Fibroblast of lung (primary cell): Measurements from ENCODE around the gene ITPKC. TPM values are rescaled to one million over a fixed set of nuclear protein-coding genes. Genes with fewer than 3 reads are reported as not detected.

Experiments
- DNase-seq, 2 donors: peaks; one replicate each; pipeline versions ENCODE4 v3.0.0 to v3.0.0-alpha.2; 2010; ENCODE audit warnings: low read depth in 2 of 2
- H2AFZ ChIP-seq: 2 replicates; pipeline ENCODE4 v1.5.1; 2012; ENCODE audit warnings: low read length, control low read depth, inconsistent platforms
- H3K27ac ChIP-seq: 2 replicates; pipeline ENCODE4 v1.5.1; 2011; ENCODE audit warnings: low read length, control low read depth; ENCODE audit not compliant: insufficient read depth
- H3K27me3 ChIP-seq: 2 replicates; pipeline ENCODE4 v1.5.1; 2011; ENCODE audit warnings: mild to moderate bottlenecking, low read length; ENCODE audit not compliant: control insufficient read depth, insufficient read depth
- H3K36me3 ChIP-seq: 2 replicates; pipeline ENCODE4 v1.5.1; 2011; ENCODE audit warnings: low read length; ENCODE audit not compliant: control insufficient read depth, insufficient read depth
- H3K4me1 ChIP-seq: 2 replicates; pipeline ENCODE4 v1.5.1; 2011; ENCODE audit warnings: low read length; ENCODE audit not compliant: control insufficient read depth, insufficient read depth; ENCODE audit errors: extremely low read depth
- H3K4me2 ChIP-seq: 2 replicates; pipeline ENCODE4 v1.5.1; 2011; ENCODE audit warnings: low read length, control low read depth; ENCODE audit not compliant: insufficient read depth; ENCODE audit errors: extremely low read depth
- H3K4me3 ChIP-seq, 4 experiments: fragments of 200-600 bp in 1 of 4; sonication (generic) in 1 of 4; replicated peaks in 1 of 4; 2 replicates each; pipeline ENCODE4 v1.5.1; 2011 to 2016; ENCODE audit warnings: low read length in 4 of 4, low read depth in 3 of 4, mild to moderate bottlenecking in 3 of 4, control low read depth in 2 of 4, inconsistent platforms in 1 of 4, mixed read lengths in 1 of 4; ENCODE audit not compliant: insufficient read depth in 1 of 4; ENCODE audit errors: control extremely low read depth in 1 of 4
- H3K79me2 ChIP-seq: 2 replicates; pipeline ENCODE4 v1.5.1; 2012; ENCODE audit warnings: mild to moderate bottlenecking, low read length, inconsistent platforms; ENCODE audit not compliant: control insufficient read depth, insufficient read depth
- H3K9ac ChIP-seq: 2 replicates; pipeline ENCODE4 v1.5.1; 2011; ENCODE audit warnings: mild to moderate bottlenecking, low read length, control low read depth; ENCODE audit not compliant: insufficient read depth
- H3K9me3 ChIP-seq: 2 replicates; pipeline ENCODE4 v1.5.1; 2012; ENCODE audit warnings: low read depth, low read length; ENCODE audit not compliant: control insufficient read depth, insufficient read depth
- H4K20me1 ChIP-seq: 2 replicates; pipeline ENCODE4 v1.5.1; 2011; ENCODE audit warnings: low read length; ENCODE audit not compliant: control insufficient read depth, insufficient read depth; ENCODE audit errors: extremely low read depth
- EZH2 ChIP-seq: IDR thresholded peaks from 2 replicates; pipeline ENCODE4 v1.5.1; 2012; ENCODE audit warnings: low read length, control low read depth, mild to moderate bottlenecking; ENCODE audit errors: missing control alignments
- polyA plus RNA-seq, 2 donors: library from polyadenylated mRNA; depleted of rRNA in 1 of 2; stranded (reverse) in 1 of 2; unstranded in 1 of 2; fragments of >200 nt; gene quantifications; 2 replicates each; pipeline ENCODE4 v1.2.1, GENCODE V29; 2011 to 2012; ENCODE audit warnings: missing spikeins in 1 of 2
- total RNA-seq: library from RNA; depleted of rRNA; stranded (reverse); fragments of >200 nt; gene quantifications from 2 replicates; pipeline ENCODE4 v1.2.1, GENCODE V29; 2014
- TF ChIP-seq, protein P1 (sequence below), 2 donors: IDR thresholded peaks in 1 of 2; conservative IDR thresholded peaks in 1 of 2; 1 replicate in 1 of 2; 2 replicates in 1 of 2; pipeline ENCODE4 v1.5.1; 2011 to 2012; ENCODE audit warnings: low read length in 2 of 2, control low read depth in 1 of 2, inconsistent platforms in 1 of 2, low read depth in 1 of 2, mild to moderate bottlenecking in 1 of 2

ITPKC gene
- total and polyA plus RNA-seq, 2 donors (not counting 1 experiment from before 2014, with no cell fraction given) = 6.5 to 23.1 TPM

DNA sequence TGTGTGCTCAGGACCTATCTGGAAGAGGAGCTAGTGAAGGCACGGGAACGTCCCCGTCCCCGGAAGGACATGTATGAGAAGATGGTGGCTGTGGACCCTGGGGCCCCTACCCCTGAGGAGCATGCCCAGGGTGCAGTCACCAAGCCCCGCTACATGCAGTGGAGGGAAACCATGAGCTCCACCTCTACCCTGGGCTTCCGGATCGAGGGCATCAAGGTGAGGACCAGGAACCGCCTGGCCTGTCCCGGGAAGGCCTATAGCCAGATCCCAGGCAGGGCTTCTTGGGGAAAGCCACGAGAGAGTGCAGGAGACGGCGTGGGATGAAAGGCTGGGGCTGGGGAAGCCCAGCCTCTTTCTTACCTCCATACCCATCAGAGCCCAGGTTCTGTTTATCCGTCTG is 16.2 kb downstream of the ITPKC start:
- Histone ChIP-seq H3K27me3 (no peaks in the 10 kb centered on the region), H3K9me3 (no peaks in the 10 kb centered on the region), H3K4me3 (no peak overlapping the region), H3K4me1 (no peaks in the 10 kb centered on the region), H3K36me3 (peaks cover 16% of the 10 kb centered on the region), H3K4me2 (no peak overlapping the region), H3K9ac (no peak overlapping the region), H3K27ac (no peak overlapping the region), H4K20me1 (no peaks in the 10 kb centered on the region), H2AFZ (no peak overlapping the region), H3K79me2 (no peaks in the 10 kb centered on the region)
- no peak for DNase-seq
- TF ChIP-seq EZH2 = no peak
- TF ChIP-seq, protein P1, sequence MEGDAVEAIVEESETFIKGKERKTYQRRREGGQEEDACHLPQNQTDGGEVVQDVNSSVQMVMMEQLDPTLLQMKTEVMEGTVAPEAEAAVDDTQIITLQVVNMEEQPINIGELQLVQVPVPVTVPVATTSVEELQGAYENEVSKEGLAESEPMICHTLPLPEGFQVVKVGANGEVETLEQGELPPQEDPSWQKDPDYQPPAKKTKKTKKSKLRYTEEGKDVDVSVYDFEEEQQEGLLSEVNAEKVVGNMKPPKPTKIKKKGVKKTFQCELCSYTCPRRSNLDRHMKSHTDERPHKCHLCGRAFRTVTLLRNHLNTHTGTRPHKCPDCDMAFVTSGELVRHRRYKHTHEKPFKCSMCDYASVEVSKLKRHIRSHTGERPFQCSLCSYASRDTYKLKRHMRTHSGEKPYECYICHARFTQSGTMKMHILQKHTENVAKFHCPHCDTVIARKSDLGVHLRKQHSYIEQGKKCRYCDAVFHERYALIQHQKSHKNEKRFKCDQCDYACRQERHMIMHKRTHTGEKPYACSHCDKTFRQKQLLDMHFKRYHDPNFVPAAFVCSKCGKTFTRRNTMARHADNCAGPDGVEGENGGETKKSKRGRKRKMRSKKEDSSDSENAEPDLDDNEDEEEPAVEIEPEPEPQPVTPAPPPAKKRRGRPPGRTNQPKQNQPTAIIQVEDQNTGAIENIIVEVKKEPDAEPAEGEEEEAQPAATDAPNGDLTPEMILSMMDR (conservative IDR thresholded peaks at IDR 0.05 in 1 of 2, IDR thresholded peaks at IDR 0.05 in 1 of 2; ENCODE audit: low read depth in 1 of 2, low read length in 2 of 2) = no peak

DNA sequence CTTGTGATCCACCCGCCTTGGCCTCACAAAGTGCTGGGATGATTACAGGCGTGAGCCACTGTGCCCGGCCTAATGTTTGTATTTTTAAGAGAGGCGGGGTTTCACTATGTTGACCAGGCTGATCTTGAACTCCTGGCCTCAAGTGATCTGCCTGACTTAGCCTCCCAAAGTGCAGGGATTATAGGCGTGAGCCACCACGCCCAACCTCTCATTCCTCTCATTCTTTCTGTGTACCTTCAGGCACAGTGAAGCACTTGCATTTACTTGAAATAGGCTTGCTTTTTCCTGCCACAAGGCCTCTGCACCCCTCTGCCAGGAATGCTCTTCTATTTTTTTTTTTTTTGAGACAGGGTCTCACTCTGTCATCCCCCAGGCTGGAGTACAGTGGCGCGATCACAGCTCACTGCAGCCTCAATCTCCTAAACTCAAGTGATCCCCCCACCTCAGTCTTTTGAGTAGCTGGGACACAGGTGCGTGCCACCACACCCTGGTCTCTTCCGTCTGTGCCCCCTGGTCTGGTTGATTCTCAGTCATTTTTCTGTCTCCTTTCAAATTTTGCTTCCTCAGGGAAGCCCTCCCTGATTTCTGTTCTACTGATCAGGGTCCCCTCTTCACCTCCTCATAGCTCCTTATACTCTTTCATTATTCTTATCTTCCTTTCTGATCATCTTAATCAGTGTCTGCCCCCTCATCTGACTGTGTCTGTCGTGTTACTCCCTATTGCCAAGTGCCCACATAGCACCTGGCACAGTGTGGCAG is 18.3 kb downstream of the ITPKC start:
- Histone ChIP-seq H3K4me1 (no peaks in the 10 kb centered on the region), H3K36me3 (peaks cover 22% of the 10 kb centered on the region), H4K20me1 (no peaks in the 10 kb centered on the region), H3K9me3 (no peaks in the 10 kb centered on the region), H3K4me3 (no peak overlapping the region), H3K9ac (no peak overlapping the region), H3K4me2 (no peak overlapping the region), H3K79me2 (no peaks in the 10 kb centered on the region), H2AFZ (no peak overlapping the region), H3K27me3 (no peaks in the 10 kb centered on the region), H3K27ac (no peak overlapping the region)
- no peak for TF ChIP-seq EZH2
- TF ChIP-seq, protein P1 (conservative IDR thresholded peaks at IDR 0.05 in 1 of 2, IDR thresholded peaks at IDR 0.05 in 1 of 2; ENCODE audit: low read depth in 1 of 2, low read length in 2 of 2) = no peak
- no peak for DNase-seq

- H3K9ac ChIP-seq = no peak overlapping the region
- no peaks in the 10 kb centered on the region for H3K9me3 ChIP-seq
- no peak overlapping the region for H3K27ac ChIP-seq
- H3K4me1 ChIP-seq = no peaks in the 10 kb centered on the region
- peaks cover 22% of the 10 kb centered on the region for H3K36me3 ChIP-seq
- H2AFZ ChIP-seq = no peak overlapping the region
- H4K20me1 ChIP-seq = no peaks in the 10 kb centered on the region
- no peak for TF ChIP-seq EZH2
- TF ChIP-seq, protein P1 (conservative IDR thresholded peaks at IDR 0.05 in 1 of 2, IDR thresholded peaks at IDR 0.05 in 1 of 2; ENCODE audit: low read depth in 1 of 2, low read length in 2 of 2) = no peak
- H3K79me2 ChIP-seq = no peaks in the 10 kb centered on the region
- no peak for DNase-seq
- no peak overlapping the region for H3K4me2 ChIP-seq
- H3K27me3 ChIP-seq = no peaks in the 10 kb centered on the region
- no peak overlapping the region for H3K4me3 ChIP-seq
Observed at GRCh38 chr19:40736661-40737060, 19.7 kb downstream of the ITPKC start.
